ENCODE data around the gene SLIRP. TPM values are rescaled to one million over a fixed set of nuclear protein-coding genes. Genes with fewer than 3 reads are reported as not detected.

Gene SLIRP
- total and polyA plus RNA-seq, 8 donors, result 20.8 to 189 (median 38.4) TPM

- Histone ChIP-seq H3K9me3 (no peaks in the 10 kb centered on the region), H3K4me1 (no peaks in the 10 kb centered on the region), H3K36me3 (peaks cover 0 to 4% (median 0%) of the 10 kb centered on the region in 3 donors), H3K27me3 (no peaks in the 10 kb centered on the region), H3K4me3 (no peak overlapping the region), H3K27ac (no peak overlapping the region)
- DNase-seq (no peak), FAIRE-seq (no peak), ATAC-seq (no peak)
- TF ChIP-seq CTCF (IDR thresholded peaks at IDR 0.05), result no peak
- intact Hi-C loops (cut with DNase I), result no loop called here
These were observed 40.6 kb upstream of the SLIRP start for GRCh38 chr14:77667331-77667730.

DNA sequence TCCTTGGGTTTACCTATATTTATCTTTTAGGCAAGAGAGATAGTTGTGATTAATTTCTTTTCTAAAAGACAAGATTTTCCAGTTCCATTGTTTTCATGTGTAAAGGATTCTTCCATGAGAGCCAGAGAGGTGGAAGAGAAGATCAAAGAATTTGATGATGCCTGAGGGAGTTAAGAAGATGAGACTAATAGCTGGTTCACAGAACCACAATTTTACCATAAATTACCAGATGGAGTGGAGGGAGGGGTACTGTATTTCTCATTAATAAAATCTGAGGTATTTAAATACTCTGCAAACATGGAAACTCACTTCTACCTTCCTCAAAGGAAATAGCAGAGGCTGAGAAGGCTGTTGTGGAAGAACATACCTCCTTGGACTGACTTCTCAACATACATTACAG lies 34.7 kb upstream of the SLIRP start:
- Histone ChIP-seq H3K4me3 (no peak overlapping the region), H3K36me3 (peaks cover 0 to 35% (median 6%) of the 10 kb centered on the region in 3 donors), H3K9me3 (no peaks in the 10 kb centered on the region), H3K27ac (no peak overlapping the region), H3K4me1 (no peaks in the 10 kb centered on the region), H3K27me3 (no peaks in the 10 kb centered on the region)
- ATAC-seq (no peak), DNase-seq (no peak), FAIRE-seq (no peak)
- intact Hi-C loops (cut with DNase I), result no loop called here
- TF ChIP-seq CTCF (IDR thresholded peaks at IDR 0.05), result no peak

GRCh38 chr14:77674931-77675330 lies 33.0 kb upstream of the SLIRP start:
- WGBS, 2 donors, result 78 to 83% methylated on average over 8 of the region's 8 CpGs
- H3K4me1 ChIP-seq, result no peaks in the 10 kb centered on the region
- ATAC-seq, result no peak
- no peak overlapping the region for H3K27ac ChIP-seq
- FAIRE-seq, result no peak
- intact Hi-C loops (cut with DNase I), result no loop called here
- peaks cover 0 to 35% (median 6%) of the 10 kb centered on the region in 3 donors for H3K36me3 ChIP-seq
- no peaks in the 10 kb centered on the region for H3K9me3 ChIP-seq
- TF ChIP-seq CTCF (IDR thresholded peaks at IDR 0.05), result no peak
- no peak for DNase-seq
- H3K4me3 ChIP-seq, result no peak overlapping the region
- no peaks in the 10 kb centered on the region for H3K27me3 ChIP-seq

DNA sequence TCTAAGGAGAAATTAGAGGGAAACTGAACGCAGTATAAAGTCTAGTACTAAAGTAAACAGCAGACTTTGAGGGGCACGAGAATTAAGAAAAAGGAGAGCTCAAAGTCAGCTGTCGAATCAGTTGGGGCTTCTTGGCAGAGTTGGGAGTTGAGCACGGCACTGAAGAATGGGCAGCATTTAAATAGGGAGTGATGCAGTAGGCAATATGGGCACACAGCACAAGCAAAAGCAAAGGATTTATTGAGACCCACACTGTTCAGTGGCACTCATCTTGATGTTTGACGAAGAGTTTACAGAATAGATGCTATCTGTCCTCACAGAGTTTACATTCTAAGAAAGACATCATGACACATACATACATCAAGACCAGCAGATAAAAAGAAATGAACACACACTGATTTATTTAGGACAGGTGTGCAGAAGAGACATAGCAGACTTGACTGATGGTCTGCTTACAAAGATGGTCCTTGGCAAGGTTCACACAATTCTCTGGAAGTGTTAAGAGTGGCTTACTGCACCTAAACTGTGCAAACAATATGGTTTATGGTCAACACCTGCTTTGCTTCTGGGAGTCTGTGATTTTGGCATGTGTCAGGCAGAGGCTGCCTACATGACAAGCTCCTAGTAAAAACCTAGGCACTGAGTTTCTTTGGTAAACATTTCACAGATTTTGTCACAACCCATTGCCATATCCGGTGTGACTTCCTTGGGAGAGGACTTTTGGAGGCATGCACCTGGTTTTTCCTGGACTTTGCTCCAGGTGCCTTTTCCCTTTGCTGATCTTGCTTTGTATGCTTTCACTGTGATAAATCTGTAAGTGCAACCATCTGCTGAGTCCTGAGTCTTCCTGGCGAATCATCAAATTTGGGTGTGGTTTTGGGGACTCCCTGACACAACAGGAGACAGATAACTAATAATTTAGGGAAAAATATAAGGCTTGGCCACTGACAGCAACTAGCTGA lies 26.4 kb upstream of the SLIRP start:
- FAIRE-seq (no peak), ATAC-seq (peak; percentile 77 to 87 (median 82)), DNase-seq (peak in 1 of 6 donors; percentile 19)
- intact Hi-C loops (cut with DNase I), result no loop called here
- no peak overlapping the region for H3K4me3 ChIP-seq
- H3K36me3 ChIP-seq, result no peaks in the 10 kb centered on the region
- H3K27me3 ChIP-seq, result no peaks in the 10 kb centered on the region
- 69 to 77% methylated on average over 7 of the region's 7 CpGs for WGBS, 2 donors
- no peaks in the 10 kb centered on the region for H3K9me3 ChIP-seq
- H3K4me1 ChIP-seq, result peaks cover 5 to 7% (median 7%) of the 10 kb centered on the region in 3 donors
- TF ChIP-seq CTCF (IDR thresholded peaks at IDR 0.05), result no peak
- H3K27ac ChIP-seq, result peak overlapping the region; percentile 15 to 45 (median 31)

GRCh38 chr14:77682158-77682553 lies 25.7 kb upstream of the SLIRP start:
- peak overlapping the region in 3 of 4 donors; percentile 15 to 39 (median 23) for H3K27ac ChIP-seq
- no peak for TF ChIP-seq CTCF (IDR thresholded peaks at IDR 0.05)
- WGBS, 2 donors, result 27 to 36% methylated on average over 1 of the region's 1 CpG
- peak; percentile 80 to 89 (median 82) for ATAC-seq
- DNase-seq, result no peak
- no peaks in the 10 kb centered on the region for H3K27me3 ChIP-seq
- intact Hi-C loops (cut with DNase I), result no loop called here
- no peaks in the 10 kb centered on the region for H3K36me3 ChIP-seq
- peak; percentile 34 for FAIRE-seq
- H3K4me3 ChIP-seq, result no peak overlapping the region
- no peaks in the 10 kb centered on the region for H3K9me3 ChIP-seq
- peaks cover 5 to 7% (median 7%) of the 10 kb centered on the region in 3 donors for H3K4me1 ChIP-seq
